ENCODE measurements around the gene HOMER2. TPM values are rescaled to one million over a fixed set of nuclear protein-coding genes. Genes with fewer than 3 reads are reported as not detected.

The HOMER2 gene
- total RNA-seq, 2 experiments from 2014 or later, result 5.4 TPM

DNA sequence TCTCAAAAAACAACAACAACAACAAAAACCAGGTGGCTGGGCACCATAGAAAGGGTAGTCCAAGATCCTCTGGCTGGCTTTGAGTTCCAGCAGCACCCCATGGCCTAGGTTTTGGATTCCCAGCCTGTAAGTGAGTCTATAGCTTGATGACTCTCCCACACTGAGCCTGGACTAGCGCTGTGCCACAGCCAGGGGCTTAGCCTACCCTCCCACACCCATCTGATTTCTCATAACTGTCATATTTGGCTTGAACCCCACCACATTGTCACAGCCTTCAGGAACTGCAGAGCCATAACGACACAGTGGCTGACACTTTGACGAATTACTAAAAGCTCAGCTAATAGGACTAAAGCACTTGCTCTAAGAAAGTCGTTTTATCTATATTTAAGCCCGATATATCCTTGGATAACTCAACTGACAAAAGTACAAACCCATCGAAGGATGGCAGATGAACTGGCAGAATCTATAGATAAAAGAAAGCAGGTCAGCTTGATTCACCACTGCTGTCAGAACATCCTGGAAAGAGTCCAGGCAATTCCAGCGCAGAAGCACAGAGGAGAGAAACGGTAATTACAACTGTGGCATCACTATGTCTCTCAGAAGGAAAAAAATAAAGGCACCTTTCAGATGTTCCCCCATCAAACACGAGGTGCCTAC is 62.1 kb downstream of the HOMER2 start:
- DNase-seq (no peak), ATAC-seq (no peak)
- Mint-ChIP-seq H3K27me3 (no peaks in the 10 kb centered on the region), H3K36me3 (ENCODE audit: low read depth) (no peaks in the 10 kb centered on the region), H3K27ac (no peak overlapping the region), H3K4me1 (ENCODE audit: low read depth) (no peaks in the 10 kb centered on the region), H3K9me3 (no peaks in the 10 kb centered on the region), H3K4me3 (no peak overlapping the region)
- TF ChIP-seq, protein P1, sequence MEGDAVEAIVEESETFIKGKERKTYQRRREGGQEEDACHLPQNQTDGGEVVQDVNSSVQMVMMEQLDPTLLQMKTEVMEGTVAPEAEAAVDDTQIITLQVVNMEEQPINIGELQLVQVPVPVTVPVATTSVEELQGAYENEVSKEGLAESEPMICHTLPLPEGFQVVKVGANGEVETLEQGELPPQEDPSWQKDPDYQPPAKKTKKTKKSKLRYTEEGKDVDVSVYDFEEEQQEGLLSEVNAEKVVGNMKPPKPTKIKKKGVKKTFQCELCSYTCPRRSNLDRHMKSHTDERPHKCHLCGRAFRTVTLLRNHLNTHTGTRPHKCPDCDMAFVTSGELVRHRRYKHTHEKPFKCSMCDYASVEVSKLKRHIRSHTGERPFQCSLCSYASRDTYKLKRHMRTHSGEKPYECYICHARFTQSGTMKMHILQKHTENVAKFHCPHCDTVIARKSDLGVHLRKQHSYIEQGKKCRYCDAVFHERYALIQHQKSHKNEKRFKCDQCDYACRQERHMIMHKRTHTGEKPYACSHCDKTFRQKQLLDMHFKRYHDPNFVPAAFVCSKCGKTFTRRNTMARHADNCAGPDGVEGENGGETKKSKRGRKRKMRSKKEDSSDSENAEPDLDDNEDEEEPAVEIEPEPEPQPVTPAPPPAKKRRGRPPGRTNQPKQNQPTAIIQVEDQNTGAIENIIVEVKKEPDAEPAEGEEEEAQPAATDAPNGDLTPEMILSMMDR (IDR thresholded peaks at IDR 0.05), result no peak
- POLR2A ChIA-PET, result no interaction called here
- intact Hi-C loops (cut with micrococcal nuclease), result no loop called here
- CTCF ChIA-PET, result no interaction called here

DNA sequence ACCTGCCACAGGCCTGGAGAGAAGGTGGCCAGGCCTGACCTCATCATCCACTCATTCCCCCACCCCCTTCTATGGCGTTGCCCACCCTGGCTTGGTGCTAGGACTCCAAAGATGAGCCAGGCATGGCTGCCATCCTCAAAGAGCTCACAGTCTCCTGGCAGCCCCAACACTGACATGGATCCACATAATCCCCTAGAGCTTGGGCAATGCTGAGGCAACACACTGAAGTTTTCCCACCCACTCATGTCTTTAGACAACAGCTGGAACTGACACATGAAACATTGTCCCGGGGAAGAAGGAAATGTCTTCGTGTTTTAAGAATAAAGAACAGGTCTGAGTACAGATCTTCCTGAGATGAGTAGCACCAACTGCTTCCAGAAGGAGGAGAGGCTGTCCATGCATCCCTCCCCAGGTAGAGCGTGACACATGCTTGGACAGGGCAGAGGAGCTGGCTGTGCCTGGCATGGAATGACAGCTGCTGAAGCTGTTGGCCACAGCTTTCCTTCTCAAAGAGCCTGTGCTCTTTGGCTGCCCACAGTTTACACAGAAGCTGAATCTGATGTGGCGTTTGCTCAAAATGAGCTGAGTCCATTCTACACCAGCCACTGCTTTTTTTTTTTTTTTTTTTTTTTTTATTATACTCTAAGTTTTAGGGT is 70.1 kb downstream of the HOMER2 start:
- POLR2A ChIA-PET, result no interaction called here

DNA sequence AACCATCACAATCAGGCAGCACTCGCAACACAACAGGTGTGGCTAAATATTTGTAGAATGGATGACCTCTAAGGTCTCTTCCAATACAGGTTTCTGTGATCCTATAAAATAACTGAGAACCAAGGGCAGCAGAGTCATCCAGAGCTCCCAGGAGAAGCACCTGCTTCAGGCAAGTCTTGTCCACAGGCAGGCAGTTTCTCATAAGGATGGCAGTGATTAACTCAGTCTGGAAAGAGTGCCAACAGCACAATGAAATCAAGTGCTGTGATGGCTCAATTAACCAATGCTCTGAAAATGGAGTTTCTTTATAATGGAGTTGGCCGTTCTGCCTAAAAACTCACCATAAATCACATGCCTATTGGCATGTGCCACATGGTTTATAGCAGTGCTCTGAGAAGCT is 70.8 kb downstream of the HOMER2 start:
- Mint-ChIP-seq H3K4me3 (no peak overlapping the region), H3K27ac (no peak overlapping the region), H3K4me1 (ENCODE audit: low read depth) (no peaks in the 10 kb centered on the region), H3K9me3 (no peaks in the 10 kb centered on the region), H3K27me3 (no peaks in the 10 kb centered on the region), H3K36me3 (ENCODE audit: low read depth) (no peaks in the 10 kb centered on the region)
- intact Hi-C loops (cut with micrococcal nuclease), result no loop called here
- TF ChIP-seq, protein P1 (IDR thresholded peaks at IDR 0.05), result no peak
- DNase-seq (no peak), ATAC-seq (no peak)
- ChIA-PET CTCF (no interaction called here), POLR2A (no interaction called here)

More for the DNA sequence above, 70.1 kb downstream of the HOMER2 start:
- ATAC-seq, result no peak
- Mint-ChIP-seq H3K27ac (no peak overlapping the region), H3K9me3 (no peaks in the 10 kb centered on the region), H3K36me3 (ENCODE audit: low read depth) (no peaks in the 10 kb centered on the region), H3K4me1 (ENCODE audit: low read depth) (no peaks in the 10 kb centered on the region), H3K27me3 (no peaks in the 10 kb centered on the region), H3K4me3 (no peak overlapping the region)
- intact Hi-C loops (cut with micrococcal nuclease), result no loop called here
- TF ChIP-seq, protein P1 (IDR thresholded peaks at IDR 0.05), result no peak
- DNase-seq, result no peak
- CTCF ChIA-PET, result no interaction called here

DNA sequence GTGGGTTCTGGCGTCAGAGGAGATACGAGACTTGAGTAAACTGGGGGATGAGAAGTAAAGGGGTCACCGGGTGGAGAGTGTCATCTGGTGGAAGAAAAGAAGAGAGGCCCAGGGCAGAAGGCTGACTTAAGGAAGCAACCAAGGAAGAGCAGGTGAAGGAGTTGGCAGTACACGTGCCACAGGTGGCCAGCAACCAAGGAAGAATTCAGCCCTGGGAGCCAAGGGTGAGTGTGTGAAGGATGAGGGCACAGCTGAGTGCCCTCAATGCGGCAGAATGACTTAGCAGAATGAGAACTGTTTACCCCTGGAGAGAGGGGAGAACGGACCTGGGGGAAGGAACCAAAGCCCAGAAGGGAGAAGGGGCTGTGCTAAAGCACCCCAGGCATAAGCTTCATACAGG is 71.8 kb downstream of the HOMER2 start:
- Mint-ChIP-seq H3K27ac (no peak overlapping the region), H3K4me1 (ENCODE audit: low read depth) (no peaks in the 10 kb centered on the region), H3K4me3 (no peak overlapping the region), H3K27me3 (no peaks in the 10 kb centered on the region), H3K9me3 (no peaks in the 10 kb centered on the region), H3K36me3 (ENCODE audit: low read depth) (no peaks in the 10 kb centered on the region)
- no peak for DNase-seq
- ChIA-PET CTCF (no interaction called here), POLR2A (no interaction called here)
- intact Hi-C loops (cut with micrococcal nuclease), result no loop called here
- no peak for ATAC-seq
- TF ChIP-seq, protein P1 (IDR thresholded peaks at IDR 0.05), result no peak

DNA sequence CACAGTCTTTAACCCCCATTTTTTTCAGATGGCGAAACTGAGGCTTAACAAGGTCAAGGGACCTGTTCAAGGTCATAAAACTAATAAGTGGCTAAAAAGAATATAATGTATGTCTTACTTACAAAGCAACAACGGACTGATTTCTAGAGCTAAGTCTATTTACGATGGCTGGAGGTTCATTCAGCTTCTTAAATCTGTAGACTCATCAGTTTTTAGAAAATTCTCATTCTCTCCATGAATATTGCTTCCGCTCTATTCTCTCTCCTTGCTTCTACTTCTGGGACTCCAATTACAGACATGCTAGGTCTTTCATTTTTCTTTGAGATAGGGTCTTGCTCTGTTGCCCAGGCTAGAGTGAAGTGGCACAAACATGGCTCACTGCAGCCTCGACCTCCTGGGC is 74.2 kb downstream of the HOMER2 start:
- TF ChIP-seq, protein P1 (IDR thresholded peaks at IDR 0.05), result no peak
- intact Hi-C loops (cut with micrococcal nuclease), result no loop called here
- POLR2A ChIA-PET, result no interaction called here
- Mint-ChIP-seq H3K4me1 (ENCODE audit: low read depth) (no peaks in the 10 kb centered on the region), H3K27ac (no peak overlapping the region), H3K27me3 (no peaks in the 10 kb centered on the region), H3K9me3 (no peaks in the 10 kb centered on the region), H3K36me3 (ENCODE audit: low read depth) (no peaks in the 10 kb centered on the region), H3K4me3 (no peak overlapping the region)
- CTCF ChIA-PET, result interaction anchor here (1.5 kb wide), 1 partner anchor 29 kb away, joined by 3 read pairs; no protein-coding TSS in a partner anchor
- no peak for ATAC-seq
- DNase-seq, result no peak

Data from activated CD8-positive, alpha-beta T cell treated with anti-CD3 and anti-CD28 coated beads for 36 hours (primary cell).